Cortex of kidney (tissue), 1 donor: ENCODE measurements around the gene FLVCR2.
"Not testable (repeated sequence)": the region's sequence is repeated elsewhere in the genome, so short reads cannot be mapped to it uniquely, and the experiment has no call there.

Source experiments
- DNase-seq: peaks from one replicate; lab custom pipeline; 2025; lab: John Stamatoyannopoulos, UW

FLVCR2 gene

DNA sequence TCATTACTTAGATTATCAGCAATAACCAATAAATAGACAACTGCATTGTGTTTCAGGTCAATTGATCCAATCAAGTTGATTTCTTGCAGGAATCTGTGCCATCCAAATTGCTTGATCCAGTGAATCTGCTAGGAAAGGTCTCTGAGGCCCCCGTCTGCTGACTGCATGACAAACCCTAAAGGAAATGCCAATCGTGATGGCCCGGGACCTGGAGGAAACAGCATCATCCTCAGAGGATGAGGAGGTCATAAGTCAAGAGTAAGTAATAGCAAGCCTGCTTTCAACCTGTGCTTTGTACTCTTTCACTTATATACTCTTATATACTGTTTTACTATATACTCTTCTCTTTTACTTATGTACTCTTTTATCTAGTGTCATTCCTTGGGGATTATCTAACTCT is 84.5 kb downstream of the FLVCR2 start:
- no peak for DNase-seq

DNA sequence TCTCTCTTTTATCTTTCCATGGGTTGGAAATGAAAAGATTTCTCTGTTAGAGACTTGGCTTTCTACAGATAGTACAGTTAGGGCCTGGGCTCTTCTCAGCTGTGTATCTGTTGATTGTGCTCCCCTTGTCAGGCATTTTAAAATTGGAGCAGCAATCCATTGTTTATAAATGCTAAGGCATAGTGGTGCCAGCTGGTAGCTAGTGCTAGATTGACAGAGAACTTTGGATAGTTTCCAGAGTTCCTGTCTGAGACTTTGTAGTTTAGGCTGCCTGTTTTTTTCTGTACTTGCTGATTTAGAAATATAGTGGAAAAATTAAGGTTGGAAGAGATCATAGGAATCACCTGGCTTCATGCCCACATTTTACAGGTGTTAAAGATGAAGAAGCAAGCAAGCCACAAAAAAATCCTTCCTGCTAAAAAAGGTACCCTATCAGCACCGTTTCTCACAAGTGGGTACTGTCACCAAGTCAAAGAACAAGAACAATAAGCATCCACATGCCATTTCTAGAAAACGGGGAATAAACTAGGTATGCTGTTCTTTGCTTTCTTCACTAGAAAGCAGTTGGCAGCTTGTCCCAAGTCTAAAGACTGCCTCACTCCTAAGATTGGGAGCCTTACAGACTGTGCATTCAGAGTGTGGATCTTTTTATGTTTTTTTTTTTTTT is 88.8 kb downstream of the FLVCR2 start:
- no peak for DNase-seq

DNA sequence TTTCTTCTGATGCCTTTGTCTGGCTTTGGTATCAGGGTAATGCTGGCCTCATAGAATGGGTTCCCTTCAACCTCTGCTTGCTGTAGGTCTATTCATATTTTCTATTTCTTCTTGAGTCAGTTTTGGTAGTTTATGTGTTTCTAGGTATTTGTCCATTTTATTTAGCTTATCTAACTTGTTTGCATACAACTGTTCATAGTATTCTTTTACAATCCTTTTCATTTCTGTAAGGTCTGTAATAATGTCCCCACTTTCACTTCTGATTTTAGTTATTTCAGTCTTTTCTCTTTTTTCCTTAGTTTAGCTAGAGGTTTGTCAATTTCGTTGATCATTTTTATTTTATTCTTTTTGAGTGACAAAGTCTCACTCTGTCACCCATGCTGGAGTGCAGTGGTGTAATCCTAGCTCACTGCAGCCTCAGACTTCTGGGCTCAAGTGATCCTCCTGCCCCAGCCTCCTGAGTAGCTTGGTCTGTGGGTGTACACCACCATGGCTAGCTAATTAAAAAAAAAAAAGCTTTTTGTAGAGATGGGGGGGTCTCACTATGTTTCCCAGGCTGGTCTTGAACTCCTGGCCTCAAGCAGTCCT is 94.3 kb downstream of the FLVCR2 start:
- no peak for DNase-seq

DNA sequence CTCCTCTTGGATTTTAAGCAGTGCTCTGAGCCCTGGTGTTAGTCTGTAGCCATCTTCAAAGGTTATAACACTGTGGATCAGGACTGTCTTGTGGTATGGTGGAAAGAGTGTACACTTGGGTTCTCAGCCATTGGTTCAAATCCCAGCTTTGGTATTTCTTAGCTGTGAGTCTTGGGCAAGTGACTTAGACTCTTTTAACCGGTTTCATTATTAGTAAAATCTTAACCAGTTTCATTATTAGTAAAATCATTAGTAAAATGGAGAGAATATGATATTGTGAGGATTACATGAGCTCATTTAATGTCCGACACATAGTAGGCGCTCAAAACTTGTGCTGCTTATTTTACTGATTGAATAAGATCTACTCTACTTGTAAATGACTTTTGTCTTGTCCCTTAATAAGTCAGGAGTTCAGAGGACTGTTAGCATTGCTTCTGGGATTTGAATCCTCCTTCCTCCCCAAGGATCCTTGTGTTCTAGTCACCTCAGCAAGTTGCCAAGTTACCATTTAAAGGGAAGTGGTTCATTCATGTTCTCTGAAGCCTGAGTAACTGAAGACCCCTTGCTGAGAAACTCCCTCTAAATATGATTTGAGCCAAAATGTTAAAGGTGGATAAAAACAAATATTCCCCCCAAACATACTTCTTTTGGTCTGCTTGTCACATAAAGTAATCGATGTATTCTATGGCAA is 95.1 kb downstream of the FLVCR2 start:
- no peak for DNase-seq

DNA sequence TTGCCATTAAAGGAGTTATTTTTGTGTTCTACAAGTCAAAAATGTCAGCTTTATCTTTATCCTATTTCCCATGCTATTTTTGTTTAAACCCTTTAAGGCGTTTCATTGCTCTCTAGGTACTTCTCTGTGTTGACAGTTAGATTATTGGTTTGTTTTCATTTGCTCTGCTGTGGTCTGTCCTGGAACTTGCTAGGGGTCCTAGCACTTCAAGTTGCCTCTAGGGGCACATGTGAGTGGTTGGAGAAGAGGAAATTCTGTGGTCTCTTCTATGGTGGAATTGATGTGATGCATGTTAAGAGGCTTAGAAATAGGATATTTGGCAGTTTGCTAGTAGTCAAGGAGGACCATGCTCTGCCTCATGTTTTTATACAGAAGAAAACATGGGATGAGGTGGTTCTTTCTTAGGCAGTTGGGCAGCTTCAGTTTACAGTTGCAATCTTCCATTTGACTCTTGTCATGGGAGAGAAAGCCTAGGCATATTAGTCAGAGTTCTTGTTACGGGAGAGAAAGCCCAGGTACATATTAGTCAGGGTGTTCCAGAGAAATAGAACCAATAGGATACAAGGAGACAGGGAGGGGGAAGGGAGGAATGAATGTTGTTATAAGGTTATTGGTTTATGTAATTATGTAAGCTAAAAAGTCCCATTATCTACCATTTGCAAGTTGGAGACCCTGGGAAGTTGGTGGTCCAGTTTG is 97.0 kb downstream of the FLVCR2 start:
- no peak for DNase-seq

DNA sequence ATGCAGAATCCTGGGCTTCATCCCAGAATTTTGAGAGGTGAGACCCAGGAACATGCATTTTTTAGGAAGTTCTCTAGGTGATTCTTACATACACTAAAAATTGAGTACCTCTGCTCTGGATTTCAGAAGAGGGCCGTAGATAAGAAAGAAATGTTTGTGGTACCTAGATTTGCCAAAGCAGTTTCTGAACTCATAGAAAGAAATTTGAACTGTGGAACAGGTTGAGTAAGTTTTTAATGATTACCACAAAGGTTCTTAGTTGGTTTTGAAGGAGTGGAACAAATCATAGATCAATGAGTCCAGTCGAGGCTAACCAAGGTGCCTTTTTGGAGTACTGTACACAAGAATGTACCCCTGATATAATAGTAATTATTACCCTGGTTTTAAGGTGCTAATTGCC is 107.5 kb downstream of the FLVCR2 start:
- no peak for DNase-seq

DNA sequence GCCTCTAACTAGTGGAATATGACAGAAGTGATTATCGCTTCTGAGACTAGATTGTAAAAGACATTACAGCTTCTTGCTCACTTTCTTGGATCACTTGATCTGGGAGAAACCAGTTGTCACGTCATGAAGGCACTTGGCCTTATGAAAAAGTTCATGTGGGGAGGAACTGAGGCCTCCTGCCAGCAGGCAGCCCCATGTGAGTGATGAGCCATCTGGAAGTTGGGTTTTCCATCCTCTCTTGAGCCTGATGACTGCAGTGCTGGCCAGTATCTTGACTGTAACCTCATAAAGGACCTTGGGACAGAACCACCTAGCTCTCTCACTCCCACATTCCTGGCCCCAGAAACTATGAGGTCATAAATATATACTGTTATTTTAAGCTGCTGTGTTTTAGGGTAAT is 110.6 kb downstream of the FLVCR2 start:
- DNase-seq, result no peak

DNA sequence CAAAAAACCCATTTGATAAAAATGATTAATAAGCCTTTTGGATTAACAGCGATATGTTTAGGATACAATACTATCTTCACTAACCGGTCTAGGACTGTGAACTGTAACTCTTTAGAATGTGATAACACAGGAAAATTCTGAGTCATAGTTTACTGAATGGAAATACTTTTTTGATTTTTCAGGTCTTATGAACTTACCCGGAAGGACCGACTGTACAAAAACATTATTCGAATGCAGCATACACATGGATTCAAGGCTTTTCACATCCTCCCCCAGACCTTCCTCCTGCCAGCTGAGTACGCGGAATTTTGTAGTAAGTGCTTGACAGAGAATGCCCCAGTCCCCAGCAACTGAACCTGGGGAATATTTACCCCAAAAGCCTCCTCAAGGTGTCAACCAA is 111.6 kb downstream of the FLVCR2 start:
- no peak for DNase-seq

DNA sequence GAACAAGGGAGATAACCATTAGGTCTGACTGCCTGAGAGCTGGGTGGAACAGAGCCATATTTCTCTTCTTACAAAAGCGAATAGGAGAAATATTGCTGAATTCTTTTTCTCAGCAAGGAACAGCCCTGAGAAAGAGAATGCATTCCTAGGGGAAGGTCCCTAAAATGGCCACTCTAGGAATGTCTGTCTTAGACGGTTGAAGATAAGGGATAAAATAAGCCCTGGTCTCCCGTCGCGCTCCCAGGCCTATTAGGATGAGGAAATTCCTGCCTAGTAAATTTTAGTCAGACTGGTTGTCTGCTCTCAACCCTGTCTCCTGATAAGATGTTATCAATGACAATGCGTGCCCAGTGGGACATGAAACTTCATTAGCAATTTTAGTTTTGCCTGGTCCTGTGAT is 116.6 kb downstream of the FLVCR2 start:
- not testable (repeated sequence) for DNase-seq

DNA sequence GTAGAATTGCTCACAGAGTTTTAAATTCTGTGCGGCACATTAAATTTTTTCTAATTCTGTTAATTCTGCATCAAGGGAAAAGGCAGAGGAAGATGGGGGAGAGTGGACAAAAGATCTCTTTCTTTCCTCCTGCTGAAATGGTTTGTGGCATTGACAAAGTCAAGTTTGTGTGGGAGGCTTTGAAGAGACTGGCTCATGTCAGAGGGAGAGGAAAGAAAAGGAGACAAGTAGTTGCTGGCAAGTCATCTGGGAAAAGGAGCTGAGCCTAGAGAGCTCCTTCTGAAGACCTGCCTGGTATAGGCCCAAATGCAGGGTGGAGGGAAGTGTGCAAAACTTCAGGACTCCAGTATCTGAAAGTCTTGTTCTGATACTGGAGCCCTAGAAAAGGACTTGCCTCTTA is 119.0 kb downstream of the FLVCR2 start:
- no peak for DNase-seq
